GM10847 (cell line): ENCODE measurements around the gene S100A4.

Experiments used
- POLR2A ChIP-seq: IDR thresholded peaks from 2 replicates; pipeline ENCODE4 v1.6.1; 2011; ENCODE audit not compliant: insufficient read length; ENCODE audit errors: extremely low read depth

Gene S100A4

DNA sequence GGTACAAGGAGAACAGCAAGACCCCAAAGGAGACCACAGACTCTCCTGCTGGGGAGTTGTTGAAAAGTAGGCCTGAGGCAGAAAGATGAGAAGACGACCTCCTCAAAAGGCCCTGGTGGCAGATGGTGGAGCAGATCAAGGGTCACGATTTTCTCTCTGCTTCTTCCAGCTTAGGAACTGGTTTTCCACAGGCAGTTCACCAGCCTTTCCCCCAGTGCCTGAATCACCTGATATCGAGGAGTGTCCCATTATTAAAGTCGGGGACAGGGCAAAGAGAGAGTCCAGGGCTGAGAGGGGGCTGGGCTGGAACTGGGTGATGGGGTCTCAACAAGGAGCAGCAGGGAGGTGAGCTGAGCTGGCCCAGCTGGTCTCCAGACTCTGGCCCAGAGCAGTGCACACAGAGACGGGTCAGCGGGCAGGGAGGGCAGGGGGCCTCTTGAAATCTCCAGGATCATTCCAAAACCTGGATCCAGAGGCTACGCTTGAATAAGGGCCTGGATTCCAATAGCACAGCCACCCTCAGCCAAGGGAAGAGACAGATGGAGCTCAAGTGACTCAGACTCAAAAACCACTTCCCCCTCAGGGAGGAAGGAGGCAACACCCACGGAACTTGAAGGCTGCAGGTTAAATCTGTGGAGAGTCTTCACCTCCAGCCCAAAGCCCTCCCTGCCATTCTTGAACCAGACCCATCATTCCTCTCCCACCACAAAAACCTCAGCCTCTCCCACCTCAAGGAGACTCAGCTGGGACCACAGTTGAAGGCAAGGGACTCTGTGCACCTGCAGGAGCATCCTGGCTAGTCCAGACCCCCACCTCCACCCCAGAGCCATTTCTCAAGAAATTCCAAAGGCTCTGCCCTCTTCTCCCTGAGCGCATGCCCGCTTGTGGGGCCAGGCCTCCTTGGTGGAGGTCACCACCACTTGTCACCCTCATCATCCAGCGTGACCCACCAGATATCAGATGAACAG lies 4.9 kb downstream of the S100A4 start, which contains the start of gene S100A5:
S100A5 (minus strand) TSS at position 541 of the 968 bp plus-strand sequence. CDS start 743 bp downstream, outside the sequence.
- TF ChIP-seq POLR2A = no peak

- TF ChIP-seq POLR2A = no peak
These were observed 6.1 kb downstream of the S100A4 start for GRCh38 chr1:153539395-153540093.

- TF ChIP-seq POLR2A = no peak
These were observed 7.2 kb downstream of the S100A4 start for GRCh38 chr1:153538315-153538821.

DNA sequence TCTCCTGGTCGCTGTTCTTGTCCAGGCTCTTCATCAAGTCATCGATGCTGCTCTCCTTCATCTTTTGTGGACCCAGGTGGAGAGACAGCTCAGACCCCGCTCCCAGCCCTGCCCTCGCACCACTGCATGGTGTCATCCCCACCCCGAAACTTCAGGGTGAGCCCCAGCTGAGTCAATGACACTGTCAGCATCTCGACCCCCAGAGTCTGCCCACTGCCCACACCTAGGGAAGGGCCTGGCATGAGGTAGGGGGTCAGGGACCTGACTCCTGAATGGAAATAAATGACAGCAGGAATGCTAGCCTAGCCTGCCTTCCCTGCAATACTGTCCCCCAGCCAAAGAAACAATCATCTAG lies 8.3 kb downstream of the S100A4 start:
- TF ChIP-seq POLR2A = no peak

DNA sequence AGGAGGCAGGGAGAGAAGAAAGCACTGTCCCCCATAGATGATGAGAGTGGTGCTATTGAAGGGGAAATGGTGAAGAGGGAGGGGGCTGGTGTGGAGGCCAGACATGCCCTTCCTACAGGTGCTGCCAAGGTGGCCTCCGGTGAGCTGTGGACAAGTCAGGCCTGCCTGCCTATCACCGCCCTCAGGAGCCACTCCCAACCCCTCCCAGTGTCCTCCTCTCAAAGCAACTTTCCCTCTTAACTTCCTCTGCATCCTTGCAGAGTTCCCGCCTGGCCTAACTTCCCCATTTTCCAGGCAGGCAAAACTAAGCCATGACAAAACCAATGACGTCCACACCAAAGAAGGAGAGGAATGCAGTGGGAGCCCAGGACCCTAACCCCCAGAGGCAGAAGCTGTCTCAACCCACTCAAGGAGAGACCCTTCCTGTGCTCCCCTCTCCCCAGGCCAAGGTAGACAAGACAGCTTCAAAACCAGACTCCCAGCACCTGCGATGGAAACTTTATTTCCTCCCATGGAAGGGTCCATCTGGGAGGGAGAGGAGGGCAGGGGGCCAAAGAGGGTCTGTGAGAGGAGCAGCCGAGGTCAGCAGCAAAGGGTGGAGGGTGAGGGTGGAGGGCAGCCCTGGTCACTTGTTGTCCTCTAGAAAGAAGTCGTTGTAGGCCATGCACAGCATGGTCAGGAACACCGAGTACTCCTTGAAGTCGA lies 8.8 kb downstream of the S100A4 start:
- no peak for TF ChIP-seq POLR2A

DNA sequence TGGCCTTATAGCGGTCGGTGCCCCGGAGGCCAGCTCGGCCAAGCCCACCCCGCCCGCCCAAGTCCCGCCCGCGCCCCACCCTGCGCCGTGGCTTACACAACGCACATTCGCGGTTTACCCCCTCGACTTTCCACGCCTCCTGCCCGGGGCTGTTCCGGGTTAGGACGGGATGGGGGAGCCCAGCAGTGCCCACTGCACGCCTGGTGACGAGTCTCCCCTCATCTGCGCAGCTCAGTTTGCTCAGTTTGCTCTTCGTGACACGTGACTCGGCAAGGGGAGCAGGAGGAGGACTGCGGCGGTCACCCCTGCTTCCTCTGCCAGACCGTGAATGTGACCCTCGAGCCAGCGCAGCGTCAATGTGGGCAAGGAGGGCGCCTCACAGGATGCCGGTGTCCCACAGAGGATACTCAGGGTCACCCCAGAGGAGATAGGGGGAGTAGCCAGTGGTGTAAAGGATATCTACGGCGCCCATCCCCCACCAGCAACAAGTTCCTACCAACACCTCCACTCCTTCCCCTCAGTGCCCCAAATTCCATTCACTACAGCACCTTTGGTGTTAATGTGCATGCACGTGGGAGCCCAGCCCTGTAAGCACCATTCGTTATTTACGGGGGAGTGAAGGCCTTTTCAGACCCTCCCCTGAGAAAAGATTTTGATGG lies 9.5 kb downstream of the S100A4 start:
- TF ChIP-seq POLR2A = peak; percentile 15

GRCh38 chr1:153535242-153536011 lies 10.2 kb downstream of the S100A4 start, which contains the start of gene S100A6:
TSS of gene S100A6 (minus strand) at chr1:153535991. CDS start at chr1:153535339, 652 bp downstream.
- TF ChIP-seq POLR2A = no peak

DNA sequence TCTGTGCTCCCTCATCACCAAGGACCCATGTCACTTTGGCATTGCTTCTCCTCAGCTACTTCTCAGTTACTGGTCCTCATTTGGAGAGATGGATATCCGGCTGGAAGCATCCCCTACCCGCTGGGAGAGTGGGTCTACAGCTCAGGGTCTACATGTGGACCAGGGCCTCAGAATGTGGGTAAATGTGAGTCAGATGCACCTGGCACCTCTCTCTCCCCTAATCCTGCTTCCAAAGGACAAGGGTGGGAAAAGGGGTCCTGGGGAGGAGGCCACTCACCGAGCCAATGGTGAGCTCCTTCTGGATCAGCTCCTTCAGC lies 10.7 kb downstream of the S100A4 start:
- no peak for TF ChIP-seq POLR2A

GRCh38 chr1:153534226-153534924 lies 11.2 kb downstream of the S100A4 start:
- TF ChIP-seq POLR2A = no peak

DNA sequence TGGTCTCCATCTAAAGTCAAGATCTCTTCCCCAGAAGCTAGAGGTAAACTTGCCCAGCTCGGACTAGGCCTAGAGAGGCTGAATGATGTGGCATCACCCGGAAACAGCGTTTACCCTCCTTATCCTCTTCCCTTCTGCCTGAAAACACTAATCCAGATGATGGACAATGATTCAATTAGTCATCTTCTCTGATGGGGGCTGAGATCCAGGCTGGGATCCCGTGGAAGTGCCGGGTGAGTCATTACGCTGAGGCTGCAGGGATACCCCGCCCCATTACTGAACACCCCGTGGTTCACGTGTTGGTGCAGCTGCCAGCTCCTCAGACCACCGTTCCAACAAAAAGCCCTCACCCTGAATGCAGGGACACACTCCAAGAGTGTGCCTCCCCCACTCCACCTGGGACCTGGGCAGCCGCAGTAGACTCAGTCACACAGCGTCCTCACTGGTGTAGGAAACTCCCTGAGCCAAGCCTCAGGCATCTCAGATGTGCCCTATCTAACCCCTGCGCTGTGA lies 11.9 kb downstream of the S100A4 start:
- no peak for TF ChIP-seq POLR2A

GRCh38 chr1:153532769-153533599 lies 12.6 kb downstream of the S100A4 start:
- no peak for TF ChIP-seq POLR2A

DNA sequence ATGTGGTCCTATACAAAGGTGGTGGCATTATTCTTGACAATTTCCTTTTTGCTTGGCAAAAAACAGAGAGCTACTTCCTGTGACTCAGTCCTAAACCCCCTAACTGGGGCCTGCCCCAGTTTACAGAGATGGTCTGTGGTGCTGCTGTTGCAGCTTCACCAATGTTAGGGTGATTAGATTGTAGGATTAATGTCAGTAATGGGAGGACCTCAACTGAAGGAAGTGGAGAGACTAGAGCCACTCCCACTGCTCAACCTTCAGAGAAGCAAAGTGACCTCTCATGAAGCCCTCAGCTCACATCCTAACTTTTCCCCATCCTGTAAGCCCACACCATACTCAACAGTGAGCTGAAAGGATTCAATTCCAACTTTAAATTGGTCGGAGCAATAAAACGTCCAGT lies 13.4 kb downstream of the S100A4 start:
- TF ChIP-seq POLR2A = no peak
